Peyer's patch (tissue), 4 donors: Measurements from ENCODE around the gene KLLN.

ENCODE experiments used
- POLR2A ChIP-seq, 2 donors: fragments of 450-650 bp; IDR thresholded peaks; one replicate each; pipeline ENCODE4 v1.5.1; 2017; ENCODE audit warnings: antibody characterized with exemption in 2 of 2, mild to moderate bottlenecking in 2 of 2, moderate library complexity in 2 of 2
- TF ChIP-seq, protein P1 (sequence below), 6 experiments: fragments of 450-650 bp in 4 of 6; fragments of 200-600 bp in 2 of 6; sonication (generic) in 1 of 6; IDR thresholded peaks; one replicate each; pipeline ENCODE4 v1.5.1; 2017 to 2019; ENCODE audit warnings: antibody characterized with exemption in 6 of 6, mild to moderate bottlenecking in 3 of 6, moderate library complexity in 1 of 6

DNA sequence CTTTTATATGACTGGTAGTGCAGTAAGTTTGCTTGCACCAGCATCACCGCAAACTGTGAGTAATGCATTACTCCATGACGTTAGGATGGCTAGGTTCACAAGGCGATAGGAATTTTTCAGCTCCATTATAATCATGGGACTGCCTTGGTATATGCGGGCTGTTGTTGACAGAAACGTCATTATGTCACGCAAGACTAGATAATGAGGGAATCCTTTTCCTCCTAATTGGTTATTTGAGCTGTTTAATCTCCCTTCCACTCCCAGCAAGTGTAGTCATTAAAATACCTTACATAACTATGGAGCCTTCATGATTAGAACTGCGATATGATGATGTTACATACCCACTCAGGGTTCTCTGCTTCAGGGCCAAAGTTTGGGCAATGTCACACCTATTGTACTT is 17.3 kb downstream of the KLLN start:
- TF ChIP-seq, protein P1, sequence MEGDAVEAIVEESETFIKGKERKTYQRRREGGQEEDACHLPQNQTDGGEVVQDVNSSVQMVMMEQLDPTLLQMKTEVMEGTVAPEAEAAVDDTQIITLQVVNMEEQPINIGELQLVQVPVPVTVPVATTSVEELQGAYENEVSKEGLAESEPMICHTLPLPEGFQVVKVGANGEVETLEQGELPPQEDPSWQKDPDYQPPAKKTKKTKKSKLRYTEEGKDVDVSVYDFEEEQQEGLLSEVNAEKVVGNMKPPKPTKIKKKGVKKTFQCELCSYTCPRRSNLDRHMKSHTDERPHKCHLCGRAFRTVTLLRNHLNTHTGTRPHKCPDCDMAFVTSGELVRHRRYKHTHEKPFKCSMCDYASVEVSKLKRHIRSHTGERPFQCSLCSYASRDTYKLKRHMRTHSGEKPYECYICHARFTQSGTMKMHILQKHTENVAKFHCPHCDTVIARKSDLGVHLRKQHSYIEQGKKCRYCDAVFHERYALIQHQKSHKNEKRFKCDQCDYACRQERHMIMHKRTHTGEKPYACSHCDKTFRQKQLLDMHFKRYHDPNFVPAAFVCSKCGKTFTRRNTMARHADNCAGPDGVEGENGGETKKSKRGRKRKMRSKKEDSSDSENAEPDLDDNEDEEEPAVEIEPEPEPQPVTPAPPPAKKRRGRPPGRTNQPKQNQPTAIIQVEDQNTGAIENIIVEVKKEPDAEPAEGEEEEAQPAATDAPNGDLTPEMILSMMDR (IDR thresholded peaks at IDR 0.05), result no peak
- TF ChIP-seq POLR2A (IDR thresholded peaks at IDR 0.05), result no peak
